HepG2 (cell line): ENCODE data around the gene BCL2L1. TPM values are rescaled to one million over a fixed set of nuclear protein-coding genes. Genes with fewer than 3 reads are reported as not detected.

Experiments
- ARHGAP35 ChIP-seq: sonication (generic); formaldehyde crosslinking; IDR thresholded peaks from 2 replicates; pipeline ENCODE4 v1.9.0; 2022; ENCODE audit warnings: mild to moderate bottlenecking, inconsistent platforms, moderate library complexity, missing genetic modification reagents, borderline replicate concordance
- ARNTL ChIP-seq: sonication (generic); formaldehyde crosslinking; IDR thresholded peaks from 2 replicates; pipeline ENCODE4 v1.4.0; 2020; ENCODE audit warnings: mild to moderate bottlenecking, missing genetic modification reagents
- CENPT ChIP-seq: sonication (generic); formaldehyde crosslinking; IDR thresholded peaks from 2 replicates; pipeline ENCODE4 v1.8.0; 2022; ENCODE audit warnings: low read depth, mild to moderate bottlenecking, moderate library complexity, missing genetic modification reagents
- CREB3 ChIP-seq: sonication (generic); formaldehyde crosslinking; IDR thresholded peaks from 2 replicates; pipeline ENCODE4 v1.5.0; 2020; ENCODE audit warnings: missing genetic modification reagents
- ELF3 ChIP-seq: IDR thresholded peaks from 2 replicates; pipeline ENCODE4 v1.6.1; 2016; ENCODE audit warnings: missing genetic modification reagents, missing compliant biosample characterization
- HES4 ChIP-seq: sonication (generic); formaldehyde crosslinking; IDR thresholded peaks from 2 replicates; pipeline ENCODE4 v1.9.0; 2021; ENCODE audit warnings: mild to moderate bottlenecking, missing genetic modification reagents, borderline replicate concordance
- HIC2 ChIP-seq: sonication (generic); formaldehyde crosslinking; IDR thresholded peaks from 2 replicates; pipeline ENCODE4 v1.9.0; 2022; ENCODE audit warnings: low read depth, missing genetic modification reagents
- KDM4B ChIP-seq: sonication (generic); formaldehyde crosslinking; IDR thresholded peaks from 2 replicates; pipeline ENCODE4 v1.4.0; 2020; ENCODE audit warnings: missing genetic modification reagents
- LCORL ChIP-seq, 2 experiments: fragments of 450-650 bp in 1 of 2; sonication (generic) in 1 of 2; formaldehyde crosslinking in 1 of 2; IDR thresholded peaks; 2 replicates each; pipeline versions ENCODE4 v1.5.0 to v1.6.1; 2017 to 2020; ENCODE audit warnings: antibody characterized with exemption in 1 of 2, missing genetic modification reagents in 1 of 2
- MTA3 ChIP-seq: sonication (generic); formaldehyde crosslinking; IDR thresholded peaks from 2 replicates; pipeline ENCODE4 v1.4.0; 2020; ENCODE audit warnings: missing genetic modification reagents
- MXD4 ChIP-seq: IDR thresholded peaks from 2 replicates; pipeline ENCODE4 v1.6.1; 2016; ENCODE audit warnings: mild to moderate bottlenecking, missing biosample characterization, missing genetic modification reagents
- SAP130 ChIP-seq: IDR thresholded peaks from 2 replicates; pipeline ENCODE4 v1.6.1; 2016; ENCODE audit warnings: low read depth
- TERF1 ChIP-seq: sonication (generic); formaldehyde crosslinking; IDR thresholded peaks from 2 replicates; pipeline ENCODE4 v1.8.0; 2022; ENCODE audit warnings: mild to moderate bottlenecking, missing genetic modification reagents, moderate library complexity
- TMF1 ChIP-seq: sonication (generic); formaldehyde crosslinking; IDR thresholded peaks from 2 replicates; pipeline ENCODE4 v1.8.1; 2022; ENCODE audit warnings: low read depth, missing genetic modification reagents
- ZFX ChIP-seq: sonication (generic); formaldehyde crosslinking; IDR thresholded peaks from 2 replicates; pipeline ENCODE4 v1.4.0; 2020; ENCODE audit warnings: mild to moderate bottlenecking, low read depth, missing genetic modification reagents, moderate library complexity
- ZMYM2 ChIP-seq: sonication (generic); formaldehyde crosslinking; IDR thresholded peaks from 2 replicates; pipeline ENCODE4 v1.8.0; 2022; ENCODE audit warnings: mild to moderate bottlenecking, missing genetic modification reagents
- ZNF224 ChIP-seq: sonication (generic); formaldehyde crosslinking; IDR thresholded peaks from 2 replicates; pipeline ENCODE4 v1.5.0; 2020; ENCODE audit warnings: mild to moderate bottlenecking, missing genetic modification reagents
- ZNF547 ChIP-seq: sonication (generic); formaldehyde crosslinking; IDR thresholded peaks from 2 replicates; pipeline ENCODE4 v1.5.1; 2020; ENCODE audit warnings: mild to moderate bottlenecking, missing genetic modification reagents
- ZNF713 ChIP-seq: sonication (generic); formaldehyde crosslinking; IDR thresholded peaks from 2 replicates; pipeline ENCODE4 v1.4.0; 2020; ENCODE audit warnings: mild to moderate bottlenecking, missing genetic modification reagents
- ZNF790 ChIP-seq: sonication (generic); formaldehyde crosslinking; IDR thresholded peaks from 2 replicates; pipeline ENCODE4 v1.8.0; 2022; ENCODE audit warnings: missing genetic modification reagents, mild to moderate bottlenecking, borderline replicate concordance
- polyA plus RNA-seq, 8 experiments: library from polyadenylated mRNA; depleted of rRNA in 3 of 8; stranded (reverse) in 7 of 8; unstranded in 1 of 8; fragments of >200 nt; fragmentation: Illumina TruSeq in 4 of 8; extraction: Trizol in 4 of 8; gene quantifications; 2 replicates each; pipeline versions ENCODE4 v1.2.1 to v1.2.3, GENCODE V29; 2011 to 2016; ENCODE audit warnings: low read depth in 4 of 8, missing spikeins in 1 of 8, mixed read lengths in 1 of 8; ENCODE audit not compliant: insufficient read depth in 1 of 8
- total RNA-seq, 5 experiments: library from RNA; depleted of rRNA; stranded (reverse); fragments of >200 nt; fragmentation: Illumina TruSeq; extraction: Trizol; gene quantifications; 2 replicates each; pipeline ENCODE4 v1.2.3, GENCODE V29; 2016; ENCODE audit warnings: low read depth in 1 of 5
- TF ChIP-seq, protein P1 (sequence below): sonication (generic); formaldehyde crosslinking; IDR thresholded peaks from 2 replicates; pipeline ENCODE4 v1.8.1; 2023; ENCODE audit warnings: missing genetic modification reagents, inconsistent platforms, borderline replicate concordance
- TF ChIP-seq, protein P2 (sequence below): IDR thresholded peaks from 2 replicates; pipeline ENCODE4 v1.6.1; 2018; ENCODE audit warnings: missing genetic modification reagents, mild to moderate bottlenecking, missing compliant biosample characterization
- TF ChIP-seq, protein P3 (sequence below): sonication (generic); formaldehyde crosslinking; conservative IDR thresholded peaks from 2 replicates; pipeline ENCODE4 v1.8.0; 2022; ENCODE audit warnings: missing genetic modification reagents

Gene BCL2L1
- total and polyA plus RNA-seq, 2 of the 13 experiments (the other 11 are each of a cell fraction or from before 2014, with no cell fraction given) = 164 to 258 TPM

GRCh38 chr20:31638317-31638716 lies 84.4 kb downstream of the BCL2L1 start (continued):
- TF ChIP-seq CREB3 (CRISPR knock-in tag) (no peak), MTA3 (CRISPR knock-in tag) (no peak), SAP130 (CRISPR knock-in tag) (0 out of 2 replicates have a peak, but pooled peaks have one; percentile 22), ARNTL (no peak), KDM4B (no peak), HIC2 (no peak), ZNF790 (CRISPR knock-in tag) (no peak), TERF1 (CRISPR knock-in tag) (no peak), MXD4 (CRISPR knock-in tag) (no peak), TMF1 (CRISPR knock-in tag) (no peak), CENPT (CRISPR knock-in tag) (no peak), ZNF224 (CRISPR knock-in tag) (no peak), ZMYM2 (no peak), ARHGAP35 (CRISPR knock-in tag) (no peak), HES4 (CRISPR knock-in tag) (peak; percentile 40; the same call in 1 of the 2 replicates), ELF3 (CRISPR knock-in tag) (no peak), ZNF547 (no peak), ZNF713 (CRISPR knock-in tag) (0 out of 2 replicates have a peak, but pooled peaks have one; percentile 64), ZFX (CRISPR knock-in tag) (peak; percentile 33; the same call in 1 of the 2 replicates), LCORL (IDR thresholded peaks at IDR 0.05) (no peak), LCORL (CRISPR knock-in tag; IDR thresholded peaks at IDR 0.05) (0 out of 2 replicates have a peak, but pooled peaks have one; percentile 24)
- TF ChIP-seq, protein P1, sequence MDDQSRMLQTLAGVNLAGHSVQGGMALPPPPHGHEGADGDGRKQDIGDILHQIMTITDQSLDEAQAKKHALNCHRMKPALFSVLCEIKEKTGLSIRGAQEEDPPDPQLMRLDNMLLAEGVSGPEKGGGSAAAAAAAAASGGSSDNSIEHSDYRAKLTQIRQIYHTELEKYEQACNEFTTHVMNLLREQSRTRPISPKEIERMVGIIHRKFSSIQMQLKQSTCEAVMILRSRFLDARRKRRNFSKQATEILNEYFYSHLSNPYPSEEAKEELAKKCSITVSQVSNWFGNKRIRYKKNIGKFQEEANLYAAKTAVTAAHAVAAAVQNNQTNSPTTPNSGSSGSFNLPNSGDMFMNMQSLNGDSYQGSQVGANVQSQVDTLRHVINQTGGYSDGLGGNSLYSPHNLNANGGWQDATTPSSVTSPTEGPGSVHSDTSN (CRISPR knock-in tag) = no peak
- TF ChIP-seq, protein P2, sequence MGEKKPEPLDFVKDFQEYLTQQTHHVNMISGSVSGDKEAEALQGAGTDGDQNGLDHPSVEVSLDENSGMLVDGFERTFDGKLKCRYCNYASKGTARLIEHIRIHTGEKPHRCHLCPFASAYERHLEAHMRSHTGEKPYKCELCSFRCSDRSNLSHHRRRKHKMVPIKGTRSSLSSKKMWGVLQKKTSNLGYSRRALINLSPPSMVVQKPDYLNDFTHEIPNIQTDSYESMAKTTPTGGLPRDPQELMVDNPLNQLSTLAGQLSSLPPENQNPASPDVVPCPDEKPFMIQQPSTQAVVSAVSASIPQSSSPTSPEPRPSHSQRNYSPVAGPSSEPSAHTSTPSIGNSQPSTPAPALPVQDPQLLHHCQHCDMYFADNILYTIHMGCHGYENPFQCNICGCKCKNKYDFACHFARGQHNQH (CRISPR knock-in tag) = 0 out of 2 replicates have a peak, but pooled peaks have one; percentile 8
- TF ChIP-seq, protein P3, sequence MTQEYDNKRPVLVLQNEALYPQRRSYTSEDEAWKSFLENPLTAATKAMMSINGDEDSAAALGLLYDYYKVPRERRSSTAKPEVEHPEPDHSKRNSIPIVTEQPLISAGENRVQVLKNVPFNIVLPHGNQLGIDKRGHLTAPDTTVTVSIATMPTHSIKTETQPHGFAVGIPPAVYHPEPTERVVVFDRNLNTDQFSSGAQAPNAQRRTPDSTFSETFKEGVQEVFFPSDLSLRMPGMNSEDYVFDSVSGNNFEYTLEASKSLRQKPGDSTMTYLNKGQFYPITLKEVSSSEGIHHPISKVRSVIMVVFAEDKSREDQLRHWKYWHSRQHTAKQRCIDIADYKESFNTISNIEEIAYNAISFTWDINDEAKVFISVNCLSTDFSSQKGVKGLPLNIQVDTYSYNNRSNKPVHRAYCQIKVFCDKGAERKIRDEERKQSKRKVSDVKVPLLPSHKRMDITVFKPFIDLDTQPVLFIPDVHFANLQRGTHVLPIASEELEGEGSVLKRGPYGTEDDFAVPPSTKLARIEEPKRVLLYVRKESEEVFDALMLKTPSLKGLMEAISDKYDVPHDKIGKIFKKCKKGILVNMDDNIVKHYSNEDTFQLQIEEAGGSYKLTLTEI (CRISPR knock-in tag) = no peak
